Activated CD4-positive, alpha-beta T cell treated with anti-CD3 and anti-CD28 coated beads, Interleukin-2, Interleukin-4, amounts not matched to agents 100 ng/mL and 50 ng/mL, durations not matched to agents 16 hours and 8 hours (primary cell): ENCODE measurements around the gene IFT25.

Experiments used
- DNase-seq: peaks from one replicate; pipeline ENCODE4 v3.0.0-alpha.2; 2020; ENCODE audit warnings: low spot score

IFT25 gene

DNA sequence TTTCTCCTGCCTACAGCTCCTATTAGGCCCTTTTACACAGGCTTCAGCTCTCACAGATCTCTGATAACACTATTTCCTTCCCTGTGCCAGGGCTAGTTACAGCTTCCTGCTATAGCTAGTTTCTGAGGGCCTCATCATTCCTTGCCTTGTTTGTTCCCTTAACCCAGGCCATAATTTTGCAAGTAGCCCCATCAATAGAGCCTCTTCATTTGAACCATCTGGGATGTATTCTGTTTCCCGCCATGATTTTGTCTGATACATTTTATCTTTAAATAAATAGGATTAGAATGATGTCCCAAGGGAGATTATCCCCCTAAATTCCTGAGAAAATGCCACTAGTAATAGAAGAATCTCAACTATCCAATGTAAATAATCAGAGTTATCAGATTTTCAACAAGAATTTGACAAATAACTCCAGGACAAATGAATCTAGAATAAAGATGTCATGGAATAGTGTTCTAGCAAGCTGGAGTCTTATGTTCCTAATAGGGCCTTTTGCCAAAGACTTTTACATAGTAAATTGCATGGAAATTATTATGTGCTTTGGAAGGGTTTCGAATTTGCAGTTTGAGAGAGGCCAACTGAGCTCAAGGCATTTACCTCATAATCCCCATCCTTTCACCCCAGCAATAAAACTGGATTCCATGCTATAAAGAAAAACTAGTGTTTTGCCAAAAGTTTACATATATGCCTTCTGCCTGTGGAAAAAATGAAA, 16.1 kb downstream of the IFT25 start:
- DNase-seq: no peak

GRCh38 chr1:53927376-53927881, 18.1 kb downstream of the IFT25 start:
- no peak for DNase-seq

- no peak for DNase-seq
Measured at GRCh38 chr1:53919675-53920066, 25.8 kb downstream of the IFT25 start.

- no peak for DNase-seq
Measured at GRCh38 chr1:53918343-53918742, 27.2 kb downstream of the IFT25 start.

- no peak for DNase-seq
Measured at GRCh38 chr1:53913352-53914033, 32.0 kb downstream of the IFT25 start.

DNA sequence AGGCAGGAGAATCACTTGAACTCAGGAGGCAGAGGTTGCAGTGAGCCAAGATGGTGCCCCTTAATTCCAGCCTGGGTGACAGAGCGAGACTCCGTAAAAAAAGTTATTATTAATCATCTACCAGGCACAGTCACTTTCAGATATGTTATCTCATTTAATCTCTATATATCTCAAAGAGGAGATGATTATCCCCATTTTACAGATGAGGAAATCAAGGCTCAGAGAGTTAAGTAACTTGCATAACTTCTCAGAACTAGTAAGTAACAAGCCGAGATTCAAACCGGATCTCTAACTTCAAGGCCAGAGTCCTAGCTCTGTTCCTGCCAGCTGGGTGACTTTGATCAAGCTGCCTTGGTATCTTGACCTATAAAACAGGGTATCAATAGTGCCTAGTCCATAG, 34.1 kb downstream of the IFT25 start:
- no peak for DNase-seq

- no peak for DNase-seq
Measured at GRCh38 chr1:53909946-53910345, 35.6 kb downstream of the IFT25 start.

- no peak for DNase-seq
Measured at GRCh38 chr1:53906121-53906520, 39.4 kb downstream of the IFT25 start.

GRCh38 chr1:53905509-53905908, 40.0 kb downstream of the IFT25 start:
- DNase-seq: no peak

DNA sequence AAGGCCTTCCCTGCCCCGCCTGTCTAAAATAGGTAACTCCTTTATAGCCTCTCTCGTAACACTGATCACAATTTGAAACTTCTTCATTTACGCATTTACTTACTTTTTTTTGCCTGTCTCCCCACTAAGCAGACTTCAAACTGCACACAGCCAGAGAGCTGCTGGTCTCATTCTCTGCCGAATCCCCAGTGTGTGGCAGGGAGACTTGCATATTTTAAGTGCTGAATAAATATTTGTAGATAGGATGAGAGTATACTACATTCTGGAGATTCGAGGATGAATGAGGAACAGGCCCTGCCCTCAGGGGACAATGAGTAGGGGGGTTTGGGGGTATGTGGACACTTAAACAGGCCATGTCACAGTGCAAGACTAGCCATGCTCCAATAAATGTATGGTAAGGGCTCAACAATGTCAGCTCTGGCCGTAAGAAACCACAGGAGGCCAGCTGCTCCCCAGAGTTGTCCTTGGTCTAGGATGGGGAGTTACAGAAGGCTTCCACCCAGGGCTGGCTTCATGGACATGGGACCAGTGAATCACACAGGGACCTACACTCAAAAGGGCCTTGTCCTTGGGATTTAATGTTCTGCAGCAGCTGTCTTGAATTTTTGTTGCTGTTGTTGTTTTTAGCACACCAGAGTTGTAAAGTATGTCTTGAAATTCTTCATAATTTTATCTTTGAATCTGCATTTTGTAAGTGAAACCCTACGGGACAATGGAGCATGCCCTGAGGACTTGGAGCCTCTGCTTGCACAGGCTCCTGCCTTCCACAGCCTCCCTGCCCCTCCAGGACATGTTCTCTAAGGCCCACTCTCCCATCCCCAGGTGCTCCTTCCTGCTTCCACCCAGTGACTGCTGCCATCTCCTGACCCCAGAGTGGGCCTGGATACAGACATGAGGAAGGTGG, 43.0 kb downstream of the IFT25 start:
- no peak for DNase-seq

- DNase-seq: no peak
Measured at GRCh38 chr1:53899708-53900107, 45.8 kb downstream of the IFT25 start.

DNA sequence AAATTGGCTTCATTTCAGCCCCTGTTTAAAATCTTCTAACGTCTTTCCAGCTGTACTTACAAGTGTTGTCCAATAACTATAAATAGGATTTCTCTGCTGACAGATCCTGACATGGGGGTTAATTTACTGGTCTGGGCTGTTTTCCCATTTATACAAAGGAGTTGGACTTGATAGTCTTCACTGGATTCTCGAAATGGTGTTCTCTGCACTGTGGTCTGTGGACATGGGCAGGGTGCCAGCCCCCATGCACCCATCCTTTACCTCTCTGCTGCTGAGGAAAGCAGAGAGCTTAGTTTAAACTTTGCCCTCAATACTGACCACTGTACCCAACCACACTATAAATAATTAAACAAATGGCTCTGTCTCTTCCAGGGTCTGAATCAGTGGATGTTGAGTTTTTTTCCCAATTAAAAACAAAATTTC, 46.3 kb downstream of the IFT25 start:
- DNase-seq: no peak

DNA sequence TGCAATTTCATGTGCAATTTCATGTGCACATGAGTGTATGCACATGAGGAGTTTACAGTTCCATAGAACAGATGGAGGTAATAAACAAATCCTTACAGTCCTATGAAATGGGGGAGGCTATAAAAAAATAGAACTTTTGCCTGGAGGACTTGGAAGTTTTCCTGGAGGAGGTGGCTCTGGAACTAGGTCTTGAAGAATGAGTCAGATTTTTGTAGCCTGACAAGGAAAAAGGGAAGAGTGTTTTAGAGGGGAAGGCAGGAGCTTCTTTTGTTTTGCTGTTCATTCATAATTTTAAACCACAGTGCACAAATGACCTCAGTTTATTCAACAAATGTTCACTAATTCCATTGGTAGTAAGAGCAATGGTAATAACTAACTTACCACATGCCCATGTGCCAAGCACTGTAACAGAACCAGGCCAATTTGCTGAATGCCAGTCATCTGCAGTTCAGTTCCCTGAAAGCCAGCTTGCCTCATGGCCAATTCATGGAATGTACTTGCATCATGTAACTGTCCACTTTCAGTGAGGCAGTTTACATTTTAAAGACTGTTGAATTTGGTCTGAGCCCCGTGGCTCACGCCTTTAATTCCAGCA, 48.8 kb downstream of the IFT25 start:
- DNase-seq: no peak

GRCh38 chr1:53895421-53895820, 50.1 kb downstream of the IFT25 start:
- no peak for DNase-seq

DNA sequence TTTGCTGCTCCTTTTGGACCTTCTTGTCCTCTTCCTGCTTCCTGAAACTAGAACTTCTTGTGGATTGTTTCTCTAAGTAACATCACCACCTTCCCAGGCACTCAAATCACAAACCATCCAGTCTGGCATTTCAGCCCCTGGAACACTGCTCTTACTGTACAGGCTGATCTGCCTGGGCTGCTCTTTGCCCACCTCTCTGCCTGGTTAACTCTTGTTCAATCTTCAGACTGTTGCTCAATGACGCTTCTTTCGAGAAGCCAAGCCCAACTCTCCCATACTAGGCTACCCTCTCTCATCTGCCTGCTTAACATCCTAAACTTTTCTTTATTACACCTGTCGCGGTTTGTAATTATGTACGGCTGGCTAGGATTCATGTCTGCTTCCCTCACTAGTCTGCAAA, 50.9 kb downstream of the IFT25 start:
- DNase-seq: no peak

GRCh38 chr1:53893999-53894636, 51.4 kb downstream of the IFT25 start, which contains the start of gene DIO1:
Gene DIO1 (plus strand): TSS chr1:53894187. CDS start chr1:53894211, 24 bp downstream.
- DNase-seq: no peak

DNA sequence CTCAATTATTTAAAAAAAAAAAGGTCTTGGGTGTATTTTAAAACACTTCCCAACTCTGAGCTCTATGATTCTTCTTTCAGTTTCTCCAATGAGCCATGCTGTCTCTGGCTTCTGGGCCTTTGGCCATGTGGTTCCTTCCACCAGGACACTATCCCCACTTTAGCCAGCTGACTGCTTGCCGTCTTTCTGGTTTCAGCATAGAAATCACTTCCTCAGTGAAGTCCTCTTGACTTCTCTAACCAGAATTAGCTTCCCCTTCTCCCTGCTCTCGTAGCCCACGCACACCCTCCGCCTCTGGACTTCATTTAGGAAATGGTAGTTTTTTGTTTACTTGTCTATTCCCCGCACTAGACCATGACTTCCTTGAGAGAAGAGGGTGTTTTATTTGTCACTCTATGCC, 52.6 kb downstream of the IFT25 start:
- DNase-seq: no peak

DNA sequence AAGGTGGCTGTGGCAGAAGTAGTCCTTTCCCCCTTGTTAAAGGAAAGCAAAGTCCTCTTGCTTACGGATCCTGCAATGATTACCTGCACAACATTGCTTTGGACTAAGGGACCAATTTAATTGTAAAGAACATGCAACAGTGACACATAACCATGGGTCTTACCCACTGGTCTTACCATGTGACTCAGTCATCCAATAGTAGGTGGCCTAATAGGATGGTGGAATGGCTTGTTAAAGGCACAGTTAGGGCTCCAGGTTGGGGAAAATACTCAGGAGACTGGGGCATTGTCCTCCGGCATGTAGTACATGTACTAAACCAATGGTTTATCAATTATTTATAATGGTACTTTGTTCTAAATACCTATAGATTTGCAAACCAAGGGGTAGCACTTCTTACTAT, 53.8 kb downstream of the IFT25 start:
- no peak for DNase-seq

GRCh38 chr1:53891018-53891417, 54.5 kb downstream of the IFT25 start:
- no peak for DNase-seq

GRCh38 chr1:53890522-53890941, 55.0 kb downstream of the IFT25 start:
- no peak for DNase-seq
